Ascending aorta (tissue), 2 donors: ENCODE measurements around the gene CREB3L2. TPM values are rescaled to one million over a fixed set of nuclear protein-coding genes. Genes with fewer than 3 reads are reported as not detected.
A peak's percentile ranks its signal among the peaks of the same experiment; 100 is the strongest.

ENCODE experiments used
- DNase-seq, 2 donors: peaks; one replicate each; pipeline ENCODE4 v3.0.0-alpha.2; 2019; ENCODE audit warnings: low spot score in 2 of 2
- H3K27ac ChIP-seq, 2 donors: fragments of 200-600 bp; sonication (generic); one replicate each; pipeline ENCODE4 v1.5.1; 2016 to 2017; ENCODE audit warnings: mild to moderate bottlenecking in 1 of 2
- H3K27me3 ChIP-seq: fragments of 200-600 bp; sonication (generic); one replicate; pipeline ENCODE4 v1.5.1; 2017
- H3K36me3 ChIP-seq, 2 donors: fragments of 200-600 bp; sonication (generic); one replicate each; pipeline ENCODE4 v1.5.1; 2016
- H3K4me1 ChIP-seq, 2 donors: fragments of 200-600 bp; sonication (generic); one replicate each; pipeline ENCODE4 v1.5.1; 2016 to 2017; ENCODE audit warnings: mild to moderate bottlenecking in 1 of 2
- H3K4me3 ChIP-seq, 2 donors: fragments of 200-600 bp; sonication (generic); one replicate each; pipeline ENCODE4 v1.5.1; 2016 to 2017; ENCODE audit warnings: mild to moderate bottlenecking in 1 of 2
- H3K9me3 ChIP-seq, 2 donors: fragments of 200-600 bp; sonication (generic); one replicate each; pipeline ENCODE4 v1.5.1; 2016
- intact Hi-C: fragments of 100-400 bp; cut with DNase I; formaldehyde crosslinking; loops from one replicate; pipeline ENCODE4 v1.15.1; 2023
- total RNA-seq: library from RNA; depleted of rRNA; stranded (reverse); fragments of >200 nt; gene quantifications from one replicate; pipeline ENCODE4 v1.1.0, GENCODE V29; 2016
- TF ChIP-seq, protein P1 (sequence below), 3 experiments: fragments of 200-600 bp in 2 of 3; fragments of 450-650 bp in 1 of 3; sonication (generic) in 2 of 3; IDR thresholded peaks; one replicate each; pipeline ENCODE4 v1.5.1; 2016 to 2019; ENCODE audit warnings: antibody characterized with exemption in 3 of 3, mild to moderate bottlenecking in 1 of 3, moderate library complexity in 1 of 3

CREB3L2 gene
- total RNA-seq, 1 donor from 2014 or later: 38.5 TPM

- intact Hi-C loops: no loop called here
- no peaks in the 10 kb centered on the region for H3K27me3 ChIP-seq
- H3K4me3 ChIP-seq: no peak overlapping the region
- H3K9me3 ChIP-seq: no peaks in the 10 kb centered on the region
- no peak for DNase-seq
- peaks cover 18 to 64% of the 10 kb centered on the region in 2 donors for H3K36me3 ChIP-seq
- TF ChIP-seq, protein P1, sequence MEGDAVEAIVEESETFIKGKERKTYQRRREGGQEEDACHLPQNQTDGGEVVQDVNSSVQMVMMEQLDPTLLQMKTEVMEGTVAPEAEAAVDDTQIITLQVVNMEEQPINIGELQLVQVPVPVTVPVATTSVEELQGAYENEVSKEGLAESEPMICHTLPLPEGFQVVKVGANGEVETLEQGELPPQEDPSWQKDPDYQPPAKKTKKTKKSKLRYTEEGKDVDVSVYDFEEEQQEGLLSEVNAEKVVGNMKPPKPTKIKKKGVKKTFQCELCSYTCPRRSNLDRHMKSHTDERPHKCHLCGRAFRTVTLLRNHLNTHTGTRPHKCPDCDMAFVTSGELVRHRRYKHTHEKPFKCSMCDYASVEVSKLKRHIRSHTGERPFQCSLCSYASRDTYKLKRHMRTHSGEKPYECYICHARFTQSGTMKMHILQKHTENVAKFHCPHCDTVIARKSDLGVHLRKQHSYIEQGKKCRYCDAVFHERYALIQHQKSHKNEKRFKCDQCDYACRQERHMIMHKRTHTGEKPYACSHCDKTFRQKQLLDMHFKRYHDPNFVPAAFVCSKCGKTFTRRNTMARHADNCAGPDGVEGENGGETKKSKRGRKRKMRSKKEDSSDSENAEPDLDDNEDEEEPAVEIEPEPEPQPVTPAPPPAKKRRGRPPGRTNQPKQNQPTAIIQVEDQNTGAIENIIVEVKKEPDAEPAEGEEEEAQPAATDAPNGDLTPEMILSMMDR (IDR thresholded peaks at IDR 0.05): no peak
- H3K27ac ChIP-seq: no peak overlapping the region
- peaks cover 10 to 52% of the 10 kb centered on the region in 2 donors for H3K4me1 ChIP-seq
Measured at GRCh38 chr7:137875746-137876145, 126.1 kb downstream of the CREB3L2 start.

- H3K27me3 ChIP-seq: no peaks in the 10 kb centered on the region
- peak overlapping the region; percentile 42 to 56 for H3K27ac ChIP-seq
- peaks cover 6 to 38% of the 10 kb centered on the region in 2 donors for H3K4me1 ChIP-seq
- TF ChIP-seq, protein P1 (IDR thresholded peaks at IDR 0.05): no peak
- intact Hi-C loops: no loop called here
- H3K4me3 ChIP-seq: no peak overlapping the region
- H3K9me3 ChIP-seq: no peaks in the 10 kb centered on the region
- H3K36me3 ChIP-seq: peaks cover 8 to 52% of the 10 kb centered on the region in 2 donors
- no peak for DNase-seq
Measured at GRCh38 chr7:137873979-137874777, 127.7 kb downstream of the CREB3L2 start.

- Histone ChIP-seq H3K27me3 (no peaks in the 10 kb centered on the region), H3K4me1 (peaks cover 6 to 32% of the 10 kb centered on the region in 2 donors), H3K4me3 (no peak overlapping the region), H3K9me3 (no peaks in the 10 kb centered on the region), H3K27ac (peak overlapping the region; percentile 42 to 56), H3K36me3 (peaks cover 8 to 49% of the 10 kb centered on the region in 2 donors)
- DNase-seq: no peak
- TF ChIP-seq, protein P1 (IDR thresholded peaks at IDR 0.05): no peak
- intact Hi-C loops: no loop called here
Measured at GRCh38 chr7:137873524-137873923, 128.4 kb downstream of the CREB3L2 start.

DNA sequence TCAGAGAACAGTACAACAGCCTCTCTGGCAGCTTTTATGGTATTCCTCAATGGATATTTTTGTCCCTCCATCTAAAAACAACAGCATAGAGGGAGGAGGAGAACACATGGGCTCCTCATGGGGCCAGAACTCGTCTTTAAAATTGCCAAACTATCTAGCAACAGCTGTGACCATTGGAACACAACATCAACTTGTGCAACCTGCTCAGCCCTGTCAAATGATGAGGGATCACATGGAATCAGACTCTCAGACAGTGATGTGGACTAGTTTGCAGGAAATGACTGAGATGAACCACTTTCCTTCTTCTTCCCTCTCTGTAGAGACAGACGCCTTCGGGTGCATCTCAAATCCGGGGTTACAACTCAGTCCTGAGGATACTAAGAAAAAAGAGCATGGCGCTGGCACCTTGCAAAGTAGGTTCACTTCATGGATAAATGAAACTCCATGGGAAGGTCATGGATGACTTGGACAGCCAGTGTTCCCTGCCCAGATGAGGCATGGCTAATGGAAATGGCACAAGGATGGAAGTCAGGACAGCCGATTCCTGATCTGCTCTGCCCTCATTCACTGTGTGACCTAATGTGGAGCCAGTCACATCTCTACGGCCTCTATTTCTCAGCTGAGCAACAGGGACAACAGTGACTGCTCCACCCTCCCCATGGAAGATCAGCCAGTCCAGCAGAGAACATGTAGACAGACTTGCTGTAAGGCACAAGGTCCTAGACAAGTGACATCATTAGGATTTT, 130.5 kb downstream of the CREB3L2 start:
- H3K4me3 ChIP-seq: no peak overlapping the region
- no peaks in the 10 kb centered on the region for H3K9me3 ChIP-seq
- H3K27ac ChIP-seq: peak overlapping the region in 1 of 2 donors; percentile 7
- no peak for DNase-seq
- H3K27me3 ChIP-seq: no peaks in the 10 kb centered on the region
- intact Hi-C loops: no loop called here
- TF ChIP-seq, protein P1 (IDR thresholded peaks at IDR 0.05): no peak
- H3K36me3 ChIP-seq: peaks cover 11 to 42% of the 10 kb centered on the region in 2 donors
- H3K4me1 ChIP-seq: peaks cover 3 to 15% of the 10 kb centered on the region in 2 donors

DNA sequence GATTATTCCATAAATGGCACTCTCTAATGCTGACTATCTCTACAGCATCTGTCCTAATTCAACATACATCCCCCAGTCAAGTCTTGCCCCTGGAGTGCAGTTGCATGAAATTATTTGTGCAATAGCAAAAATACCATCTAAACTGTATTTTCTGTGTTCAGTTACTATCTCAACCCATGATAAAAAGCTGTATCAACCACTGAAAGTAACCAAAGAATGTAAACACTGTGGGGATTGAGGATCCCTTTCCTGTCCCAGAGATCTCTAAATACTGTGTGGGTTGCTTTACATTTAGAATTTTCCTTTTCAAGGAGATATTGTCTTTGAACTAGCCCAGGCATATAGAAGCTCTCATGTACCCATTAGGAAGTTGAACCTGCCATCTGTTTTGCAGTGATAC, 131.2 kb downstream of the CREB3L2 start:
- no peaks in the 10 kb centered on the region for H3K27me3 ChIP-seq
- peaks cover 3 to 15% of the 10 kb centered on the region in 2 donors for H3K4me1 ChIP-seq
- H3K36me3 ChIP-seq: peaks cover 13 to 43% of the 10 kb centered on the region in 2 donors
- no peak overlapping the region for H3K4me3 ChIP-seq
- intact Hi-C loops: no loop called here
- peak overlapping the region in 1 of 2 donors; percentile 30 for H3K27ac ChIP-seq
- H3K9me3 ChIP-seq: no peaks in the 10 kb centered on the region
- DNase-seq: no peak
- TF ChIP-seq, protein P1 (IDR thresholded peaks at IDR 0.05): no peak
